Smooth muscle cell (in vitro differentiated cells): Measurements from ENCODE around the gene CPVL. TPM values are rescaled to one million over a fixed set of nuclear protein-coding genes. Genes with fewer than 3 reads are reported as not detected.

Experiments used
- DNase-seq: peaks from one replicate; lab custom pipeline; 2025; ENCODE audit not compliant: unreplicated experiment; lab: John Stamatoyannopoulos, UW
- H2AFZ ChIP-seq: fragments of 200-600 bp; sonication (generic); 2 replicates; pipeline ENCODE4 v1.6.0; 2016; ENCODE audit warnings: antibody characterized with exemption, low read depth, mild to moderate bottlenecking
- H3F3A ChIP-seq: fragments of 200-600 bp; sonication (generic); 2 replicates; pipeline ENCODE4 v1.6.0; 2017; ENCODE audit warnings: antibody characterized with exemption, low read depth
- H3K27ac ChIP-seq: fragments of 200-600 bp; sonication (generic); 2 replicates; pipeline ENCODE4 v1.5.1; 2016; ENCODE audit warnings: low read depth, mild to moderate bottlenecking
- H3K27me3 ChIP-seq: fragments of 200-600 bp; sonication (generic); 2 replicates; pipeline ENCODE4 v1.6.1; 2016; ENCODE audit warnings: low read depth, mild to moderate bottlenecking
- H3K36me3 ChIP-seq: fragments of 200-600 bp; sonication (generic); 2 replicates; pipeline ENCODE4 v1.5.1; 2016; ENCODE audit warnings: low read depth
- H3K4me1 ChIP-seq: fragments of 200-600 bp; sonication (generic); 2 replicates; pipeline ENCODE4 v1.5.1; 2016; ENCODE audit warnings: low read depth
- H3K4me2 ChIP-seq: fragments of 200-600 bp; sonication (generic); 2 replicates; pipeline ENCODE4 v1.6.0; 2016; ENCODE audit warnings: mild to moderate bottlenecking
- H3K4me3 ChIP-seq: fragments of 200-600 bp; sonication (generic); 2 replicates; pipeline ENCODE4 v1.5.1; 2016; ENCODE audit warnings: mild to moderate bottlenecking
- H3K79me2 ChIP-seq: fragments of 200-600 bp; sonication (generic); 2 replicates; pipeline ENCODE4 v1.6.0; 2016; ENCODE audit warnings: low read depth, mild to moderate bottlenecking
- H3K9ac ChIP-seq: fragments of 200-600 bp; sonication (generic); 2 replicates; pipeline ENCODE4 v1.6.0; 2016; ENCODE audit warnings: low read depth
- H3K9me3 ChIP-seq: fragments of 200-600 bp; sonication (generic); replicated peaks from 2 replicates; pipeline ENCODE4 v1.5.1; 2016; ENCODE audit warnings: low read depth
- H4K20me1 ChIP-seq: fragments of 200-600 bp; sonication (generic); 2 replicates; pipeline ENCODE4 v1.6.0; 2016; ENCODE audit warnings: low read depth
- CTCF ChIP-seq: fragments of 200-600 bp; sonication (generic); IDR thresholded peaks from 2 replicates; pipeline ENCODE4 v1.5.1; 2017; ENCODE audit warnings: borderline replicate concordance, mild to moderate bottlenecking, antibody characterized with exemption; ENCODE audit not compliant: insufficient read depth, poor library complexity, severe bottlenecking
- WGBS: methylation state at CpG from one replicate; pipeline ENCODE4 v1.1.7; 2016; ENCODE audit warnings: low lambda C conversion rate; 5-methylcytosine and 5-hydroxymethylcytosine counted together
- polyA plus RNA-seq: library from polyadenylated mRNA; unstranded; fragments of >200 nt; fragmentation: Nextera tagmentation; extraction: Ambion mirVana; gene quantifications from 2 replicates; pipeline ENCODE4 v1.2.1, GENCODE V29; 2016
- total RNA-seq: library from RNA; depleted of rRNA; stranded (reverse); fragments of >200 nt; gene quantifications from 2 replicates; pipeline ENCODE4 v1.2.3, GENCODE V29; 2014

Gene CPVL
- total and polyA plus RNA-seq, 2 experiments from 2014 or later: 7.2 to 29.8 TPM

GRCh38 chr7:29113384-29114102, 32.8 kb downstream of the CPVL start:
- Histone ChIP-seq H3K9ac (no peak overlapping the region), H3K4me1 (peaks cover 5% of the 10 kb centered on the region), H3K4me2 (no peak overlapping the region), H3K9me3 (no peaks in the 10 kb centered on the region), H2AFZ (no peak overlapping the region), H3F3A (no peaks in the 10 kb centered on the region), H3K27ac (peak overlapping the region; percentile 3), H3K27me3 (peaks cover 11% of the 10 kb centered on the region), H3K36me3 (no peaks in the 10 kb centered on the region), H3K4me3 (no peak overlapping the region), H4K20me1 (no peaks in the 10 kb centered on the region), H3K79me2 (no peaks in the 10 kb centered on the region)
- WGBS: 25% methylated on average over 5 of the region's 5 CpGs
- DNase-seq: no peak
- TF ChIP-seq CTCF: peak; percentile 33

GRCh38 chr7:29112721-29113120, 33.6 kb downstream of the CPVL start:
- Histone ChIP-seq H4K20me1 (no peaks in the 10 kb centered on the region), H2AFZ (no peak overlapping the region), H3K9me3 (no peaks in the 10 kb centered on the region), H3K27ac (peak overlapping the region; percentile 3), H3F3A (no peaks in the 10 kb centered on the region), H3K36me3 (no peaks in the 10 kb centered on the region), H3K9ac (no peak overlapping the region), H3K27me3 (peaks cover 4% of the 10 kb centered on the region), H3K79me2 (no peaks in the 10 kb centered on the region), H3K4me2 (no peak overlapping the region), H3K4me1 (peaks cover 5% of the 10 kb centered on the region), H3K4me3 (no peak overlapping the region)
- TF ChIP-seq CTCF: no peak
- no peak for DNase-seq
- 66% methylated on average over 4 of the region's 4 CpGs for WGBS

- H3K4me3 ChIP-seq: no peak overlapping the region
- H4K20me1 ChIP-seq: no peaks in the 10 kb centered on the region
- no peaks in the 10 kb centered on the region for H3K9me3 ChIP-seq
- H3K27ac ChIP-seq: no peak overlapping the region
- H3K79me2 ChIP-seq: no peaks in the 10 kb centered on the region
- no peaks in the 10 kb centered on the region for H3K36me3 ChIP-seq
- no peak overlapping the region for H2AFZ ChIP-seq
- no peaks in the 10 kb centered on the region for H3K4me1 ChIP-seq
- TF ChIP-seq CTCF: no peak
- no peak overlapping the region for H3K9ac ChIP-seq
- H3K27me3 ChIP-seq: peaks cover 4% of the 10 kb centered on the region
- H3K4me2 ChIP-seq: no peak overlapping the region
- no peaks in the 10 kb centered on the region for H3F3A ChIP-seq
- WGBS: 85% methylated on average over 2 of the region's 2 CpGs
- DNase-seq: no peak
Measured at GRCh38 chr7:29109899-29110298, 36.4 kb downstream of the CPVL start.

- DNase-seq: no peak
- no peak overlapping the region for H3K4me2 ChIP-seq
- no peak overlapping the region for H3K27ac ChIP-seq
- H3K9ac ChIP-seq: no peak overlapping the region
- no peak for TF ChIP-seq CTCF
- peaks cover 4% of the 10 kb centered on the region for H3K27me3 ChIP-seq
- H3K4me1 ChIP-seq: no peaks in the 10 kb centered on the region
- no peak overlapping the region for H2AFZ ChIP-seq
- H3K36me3 ChIP-seq: no peaks in the 10 kb centered on the region
- H3K4me3 ChIP-seq: no peak overlapping the region
- 82% methylated on average over 3 of the region's 3 CpGs for WGBS
- H3K9me3 ChIP-seq: no peaks in the 10 kb centered on the region
- no peaks in the 10 kb centered on the region for H3K79me2 ChIP-seq
- no peaks in the 10 kb centered on the region for H4K20me1 ChIP-seq
- no peaks in the 10 kb centered on the region for H3F3A ChIP-seq
Measured at GRCh38 chr7:29109358-29109757, 37.0 kb downstream of the CPVL start.
